Activated CD4-positive, alpha-beta T cell treated with anti-CD3 and anti-CD28 coated beads, Interleukin-2, amount 10 ng/mL, durations not matched to agents 7 days and 5 days (primary cell): ENCODE data around the gene GHRHR. TPM values are rescaled to one million over a fixed set of nuclear protein-coding genes. Genes with fewer than 3 reads are reported as not detected.

ENCODE experiments used
- total RNA-seq, 2 experiments: library from RNA; stranded (reverse); gene quantifications; one replicate each; pipeline ENCODE4 v1.2.3, GENCODE V29; 2021

Gene GHRHR
- total RNA-seq, 2 experiments from 2014 or later = not detected

Other genes starting within 250 kb of the GHRHR start
- 1 to 10 TPM; 1.3 to 2.5 TPM for gene INMT, start 211.8 kb upstream of the GHRHR start, total RNA-seq
- gene MINDY4, start 192.5 kb upstream of the GHRHR start, total RNA-seq = 1 to 10 TPM; 1.3 to 1.8 TPM
- under 1 TPM; 0.12 to 0.21 TPM for gene AQP1, start 52.1 kb upstream of the GHRHR start, total RNA-seq
- gene ADCYAP1R1, start 88.4 kb downstream of the GHRHR start, total RNA-seq = not detected